ENCODE measurements around the gene CLCN3.

The CLCN3 gene

GRCh38 chr4:169682372-169683047 is 62.1 kb downstream of the CLCN3 start:
- Histone ChIP-seq H3K9ac (ENCODE audit: insufficient read length, low read depth) (no peak overlapping the region), H3K27me3 (ENCODE audit: insufficient read depth, insufficient read length) (no peaks in the 10 kb centered on the region), H3K9me3 (ENCODE audit: insufficient read depth, low read length) (peaks cover 5% of the 10 kb centered on the region; the same call in 1 of the 2 replicates), H3K4me3 (ENCODE audit: insufficient read length, low read depth) (no peak overlapping the region), H3K36me3 (ENCODE audit: insufficient read depth, insufficient read length, low read length) (peaks cover 12% of the 10 kb centered on the region), H3K4me1 (ENCODE audit: insufficient read depth, insufficient read length) (no peaks in the 10 kb centered on the region)
- TF ChIP-seq ZNF274 (IDR thresholded peaks at IDR 0.05; ENCODE audit: low read depth, low read length), result no peak
- TF ChIP-seq SUZ12 (IDR thresholded peaks at IDR 0.05; ENCODE audit: extremely low read depth, insufficient read depth, insufficient read length), result no peak
- TF ChIP-seq YY1 (IDR thresholded peaks at IDR 0.05; ENCODE audit: insufficient read depth, insufficient read length), result no peak
- DNase-seq (ENCODE audit: low read depth, low spot score), result no peak

- TF ChIP-seq YY1 (IDR thresholded peaks at IDR 0.05; ENCODE audit: insufficient read depth, insufficient read length) (no peak), SUZ12 (IDR thresholded peaks at IDR 0.05; ENCODE audit: extremely low read depth, insufficient read depth, insufficient read length) (no peak), ZNF274 (IDR thresholded peaks at IDR 0.05; ENCODE audit: low read depth, low read length) (no peak)
- no peaks in the 10 kb centered on the region for H3K4me1 ChIP-seq (ENCODE audit: insufficient read depth, insufficient read length)
- H3K9ac ChIP-seq (ENCODE audit: insufficient read length, low read depth), result no peak overlapping the region
These were observed 69.3 kb downstream of the CLCN3 start for GRCh38 chr4:169689681-169690080.

GRCh38 chr4:169690787-169691186 is 70.4 kb downstream of the CLCN3 start:
- no peak for TF ChIP-seq ZNF274 (IDR thresholded peaks at IDR 0.05; ENCODE audit: low read depth, low read length)
- no peak for TF ChIP-seq SUZ12 (IDR thresholded peaks at IDR 0.05; ENCODE audit: extremely low read depth, insufficient read depth, insufficient read length)
- TF ChIP-seq YY1 (IDR thresholded peaks at IDR 0.05; ENCODE audit: insufficient read depth, insufficient read length), result no peak
- Histone ChIP-seq H3K9ac (ENCODE audit: insufficient read length, low read depth) (no peak overlapping the region), H3K36me3 (ENCODE audit: insufficient read depth, insufficient read length, low read length) (peaks cover 18% of the 10 kb centered on the region), H3K27me3 (ENCODE audit: insufficient read depth, insufficient read length) (no peaks in the 10 kb centered on the region), H3K4me3 (ENCODE audit: insufficient read length, low read depth) (no peak overlapping the region), H3K4me1 (ENCODE audit: insufficient read depth, insufficient read length) (no peaks in the 10 kb centered on the region), H3K9me3 (ENCODE audit: insufficient read depth, low read length) (no peaks in the 10 kb centered on the region)
- DNase-seq (ENCODE audit: low read depth, low spot score), result no peak

More at GRCh38 chr4:169689681-169690080, 69.3 kb downstream of the CLCN3 start:
- peaks cover 18% of the 10 kb centered on the region for H3K36me3 ChIP-seq (ENCODE audit: insufficient read depth, insufficient read length, low read length)
- no peaks in the 10 kb centered on the region for H3K9me3 ChIP-seq (ENCODE audit: insufficient read depth, low read length)
- H3K4me3 ChIP-seq (ENCODE audit: insufficient read length, low read depth), result no peak overlapping the region
- H3K27me3 ChIP-seq (ENCODE audit: insufficient read depth, insufficient read length), result no peaks in the 10 kb centered on the region
- no peak for DNase-seq (ENCODE audit: low read depth, low spot score)

- H3K4me3 ChIP-seq (ENCODE audit: insufficient read length, low read depth), result no peak overlapping the region
- no peaks in the 10 kb centered on the region for H3K27me3 ChIP-seq (ENCODE audit: insufficient read depth, insufficient read length)
- no peak for DNase-seq (ENCODE audit: low read depth, low spot score)
- TF ChIP-seq SUZ12 (IDR thresholded peaks at IDR 0.05; ENCODE audit: extremely low read depth, insufficient read depth, insufficient read length) (no peak), YY1 (IDR thresholded peaks at IDR 0.05; ENCODE audit: insufficient read depth, insufficient read length) (no peak), ZNF274 (IDR thresholded peaks at IDR 0.05; ENCODE audit: low read depth, low read length) (no peak)
- peaks cover 29% of the 10 kb centered on the region for H3K36me3 ChIP-seq (ENCODE audit: insufficient read depth, insufficient read length, low read length)
- H3K4me1 ChIP-seq (ENCODE audit: insufficient read depth, insufficient read length), result no peaks in the 10 kb centered on the region
- no peak overlapping the region for H3K9ac ChIP-seq (ENCODE audit: insufficient read length, low read depth)
- peaks cover 10% of the 10 kb centered on the region; the same call in 1 of the 2 replicates for H3K9me3 ChIP-seq (ENCODE audit: insufficient read depth, low read length)
These were observed 78.0 kb downstream of the CLCN3 start for GRCh38 chr4:169698331-169698730.

- Histone ChIP-seq H3K9ac (ENCODE audit: insufficient read length, low read depth) (no peak overlapping the region), H3K36me3 (ENCODE audit: insufficient read depth, insufficient read length, low read length) (peaks cover 19% of the 10 kb centered on the region), H3K4me3 (ENCODE audit: insufficient read length, low read depth) (no peak overlapping the region), H3K4me1 (ENCODE audit: insufficient read depth, insufficient read length) (no peaks in the 10 kb centered on the region), H3K9me3 (ENCODE audit: insufficient read depth, low read length) (no peaks in the 10 kb centered on the region), H3K27me3 (ENCODE audit: insufficient read depth, insufficient read length) (no peaks in the 10 kb centered on the region)
- DNase-seq (ENCODE audit: low read depth, low spot score), result no peak
- no peak for TF ChIP-seq ZNF274 (IDR thresholded peaks at IDR 0.05; ENCODE audit: low read depth, low read length)
- no peak for TF ChIP-seq YY1 (IDR thresholded peaks at IDR 0.05; ENCODE audit: insufficient read depth, insufficient read length)
- no peak for TF ChIP-seq SUZ12 (IDR thresholded peaks at IDR 0.05; ENCODE audit: extremely low read depth, insufficient read depth, insufficient read length)
These were observed 87.7 kb downstream of the CLCN3 start for GRCh38 chr4:169707958-169708643.

GRCh38 chr4:169715826-169716225 is 95.4 kb downstream of the CLCN3 start:
- H3K27me3 ChIP-seq (ENCODE audit: insufficient read depth, insufficient read length), result no peaks in the 10 kb centered on the region
- no peaks in the 10 kb centered on the region for H3K9me3 ChIP-seq (ENCODE audit: insufficient read depth, low read length)
- H3K4me3 ChIP-seq (ENCODE audit: insufficient read length, low read depth), result no peak overlapping the region
- peaks cover 20% of the 10 kb centered on the region for H3K36me3 ChIP-seq (ENCODE audit: insufficient read depth, insufficient read length, low read length)
- DNase-seq (ENCODE audit: low read depth, low spot score), result no peak
- no peaks in the 10 kb centered on the region for H3K4me1 ChIP-seq (ENCODE audit: insufficient read depth, insufficient read length)
- no peak for TF ChIP-seq ZNF274 (IDR thresholded peaks at IDR 0.05; ENCODE audit: low read depth, low read length)
- TF ChIP-seq YY1 (IDR thresholded peaks at IDR 0.05; ENCODE audit: insufficient read depth, insufficient read length), result no peak
- TF ChIP-seq SUZ12 (IDR thresholded peaks at IDR 0.05; ENCODE audit: extremely low read depth, insufficient read depth, insufficient read length), result no peak
- no peak overlapping the region for H3K9ac ChIP-seq (ENCODE audit: insufficient read length, low read depth)

GRCh38 chr4:169716677-169717076 is 96.3 kb downstream of the CLCN3 start:
- Histone ChIP-seq H3K9ac (ENCODE audit: insufficient read length, low read depth) (no peak overlapping the region), H3K9me3 (ENCODE audit: insufficient read depth, low read length) (no peaks in the 10 kb centered on the region), H3K36me3 (ENCODE audit: insufficient read depth, insufficient read length, low read length) (peaks cover 20% of the 10 kb centered on the region), H3K4me1 (ENCODE audit: insufficient read depth, insufficient read length) (no peaks in the 10 kb centered on the region), H3K4me3 (ENCODE audit: insufficient read length, low read depth) (no peak overlapping the region), H3K27me3 (ENCODE audit: insufficient read depth, insufficient read length) (no peaks in the 10 kb centered on the region)
- TF ChIP-seq ZNF274 (IDR thresholded peaks at IDR 0.05; ENCODE audit: low read depth, low read length), result no peak
- no peak for TF ChIP-seq YY1 (IDR thresholded peaks at IDR 0.05; ENCODE audit: insufficient read depth, insufficient read length)
- TF ChIP-seq SUZ12 (IDR thresholded peaks at IDR 0.05; ENCODE audit: extremely low read depth, insufficient read depth, insufficient read length), result no peak
- DNase-seq (ENCODE audit: low read depth, low spot score), result no peak
